ENCODE data around the gene KNDC1.

DNA sequence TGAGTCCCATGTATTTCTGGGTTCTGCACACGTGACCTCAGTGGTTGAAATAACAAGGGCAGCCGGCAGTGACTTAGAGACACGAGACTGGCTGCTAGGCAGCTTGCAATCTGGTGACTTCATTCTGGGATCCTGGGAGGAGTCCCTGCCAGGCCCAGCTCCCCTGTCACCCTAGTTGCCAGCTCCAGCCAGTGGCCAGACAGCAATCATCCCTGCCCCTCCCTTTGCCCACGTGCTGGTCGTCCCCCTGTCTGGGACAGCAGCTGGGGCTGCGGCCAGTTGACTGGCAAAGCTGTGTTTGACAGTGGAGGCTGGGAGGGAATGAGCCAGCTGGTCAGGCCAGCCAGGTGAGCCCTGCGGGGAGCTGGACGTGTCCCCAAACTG, 42.3 kb upstream of the KNDC1 start:
- TF ChIP-seq, protein P1, sequence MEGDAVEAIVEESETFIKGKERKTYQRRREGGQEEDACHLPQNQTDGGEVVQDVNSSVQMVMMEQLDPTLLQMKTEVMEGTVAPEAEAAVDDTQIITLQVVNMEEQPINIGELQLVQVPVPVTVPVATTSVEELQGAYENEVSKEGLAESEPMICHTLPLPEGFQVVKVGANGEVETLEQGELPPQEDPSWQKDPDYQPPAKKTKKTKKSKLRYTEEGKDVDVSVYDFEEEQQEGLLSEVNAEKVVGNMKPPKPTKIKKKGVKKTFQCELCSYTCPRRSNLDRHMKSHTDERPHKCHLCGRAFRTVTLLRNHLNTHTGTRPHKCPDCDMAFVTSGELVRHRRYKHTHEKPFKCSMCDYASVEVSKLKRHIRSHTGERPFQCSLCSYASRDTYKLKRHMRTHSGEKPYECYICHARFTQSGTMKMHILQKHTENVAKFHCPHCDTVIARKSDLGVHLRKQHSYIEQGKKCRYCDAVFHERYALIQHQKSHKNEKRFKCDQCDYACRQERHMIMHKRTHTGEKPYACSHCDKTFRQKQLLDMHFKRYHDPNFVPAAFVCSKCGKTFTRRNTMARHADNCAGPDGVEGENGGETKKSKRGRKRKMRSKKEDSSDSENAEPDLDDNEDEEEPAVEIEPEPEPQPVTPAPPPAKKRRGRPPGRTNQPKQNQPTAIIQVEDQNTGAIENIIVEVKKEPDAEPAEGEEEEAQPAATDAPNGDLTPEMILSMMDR (IDR thresholded peaks at IDR 0.05; ENCODE audit: low read depth, low read length) = no peak
- TF ChIP-seq EZH2phosphoT487 (IDR thresholded peaks at IDR 0.05; ENCODE audit: low read depth) = no peak
